HG03108 (cell line): ENCODE results near the gene NDST1.

ENCODE experiments used
- ATAC-seq: cut with Tn5 transposase; IDR thresholded peaks from one replicate; pipeline ENCODE4 v1.9.1; 2021; ENCODE audit warnings: moderate library complexity; ENCODE audit not compliant: unreplicated experiment

The NDST1 gene

DNA sequence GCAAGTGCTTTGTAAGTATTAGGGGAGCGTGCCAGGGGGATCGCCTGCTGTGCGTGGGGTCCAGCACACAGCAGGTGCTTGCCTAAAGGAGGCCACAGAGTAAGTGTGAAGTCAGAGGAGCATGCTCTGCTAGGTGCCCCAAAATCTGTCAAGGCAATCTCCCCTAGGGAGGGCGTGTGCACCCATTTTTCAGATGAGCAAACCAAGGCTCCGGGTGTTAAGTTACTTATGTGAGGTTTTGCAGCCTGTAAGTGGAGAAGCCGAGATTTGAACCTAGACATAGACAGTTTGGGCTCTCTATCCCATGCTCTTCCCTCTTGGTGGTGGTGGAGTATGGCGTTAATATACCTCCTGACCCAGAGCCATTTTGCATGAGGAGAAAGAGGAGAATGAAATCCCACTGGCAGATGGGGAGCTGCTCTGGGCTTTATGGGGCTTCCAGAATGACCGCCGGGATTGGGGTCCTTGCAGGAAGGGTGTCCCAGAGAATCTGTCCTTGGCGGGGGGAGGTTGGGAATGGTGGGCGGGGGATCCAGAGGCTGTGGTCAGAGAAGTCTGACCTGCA, 14.1 kb downstream of the NDST1 start:
- no peak for ATAC-seq

DNA sequence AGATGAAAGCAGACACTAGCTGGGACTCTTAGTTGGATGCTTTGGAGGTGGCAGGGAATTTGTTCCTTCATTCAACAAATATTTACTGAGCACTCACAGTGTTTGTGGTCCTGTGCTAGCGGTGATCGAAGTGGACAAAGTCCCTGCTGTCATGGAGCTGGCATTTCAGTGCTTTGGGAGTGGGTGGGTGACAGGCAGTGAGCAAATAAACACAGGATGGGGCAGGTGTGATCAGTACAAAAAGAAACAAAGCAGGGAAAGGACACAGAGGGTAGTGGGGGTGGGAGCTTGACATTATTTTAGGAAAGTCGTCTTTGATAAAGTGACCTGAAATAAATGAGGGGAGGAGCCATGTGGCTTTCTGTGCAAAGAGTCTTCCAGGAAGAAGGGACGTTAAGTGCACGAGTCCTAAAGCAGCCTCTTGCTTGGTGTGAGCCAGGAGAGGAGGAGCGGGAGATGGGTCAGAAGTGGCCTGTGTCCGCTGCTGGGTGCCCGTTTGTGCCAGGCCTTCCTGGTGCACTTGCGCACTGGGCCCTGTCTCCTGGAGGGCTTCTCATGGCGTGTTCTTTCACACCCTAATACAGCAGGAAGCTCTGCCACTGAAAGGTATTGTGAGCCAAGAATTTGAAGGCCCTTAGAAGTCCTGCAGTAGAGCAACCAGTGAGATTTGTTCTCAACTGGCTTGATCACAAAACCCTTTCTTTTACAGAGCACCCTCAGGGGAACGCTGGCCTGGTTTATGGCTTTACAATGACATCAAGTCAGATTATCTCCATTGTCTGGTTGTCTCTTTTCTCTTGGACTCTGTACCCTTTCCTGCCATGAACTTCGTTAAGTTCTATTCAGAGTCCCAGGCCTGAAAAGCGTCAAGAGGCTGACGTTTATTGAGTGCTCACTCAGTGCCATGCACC, 14.8 kb downstream of the NDST1 start:
- ATAC-seq, result no peak

DNA sequence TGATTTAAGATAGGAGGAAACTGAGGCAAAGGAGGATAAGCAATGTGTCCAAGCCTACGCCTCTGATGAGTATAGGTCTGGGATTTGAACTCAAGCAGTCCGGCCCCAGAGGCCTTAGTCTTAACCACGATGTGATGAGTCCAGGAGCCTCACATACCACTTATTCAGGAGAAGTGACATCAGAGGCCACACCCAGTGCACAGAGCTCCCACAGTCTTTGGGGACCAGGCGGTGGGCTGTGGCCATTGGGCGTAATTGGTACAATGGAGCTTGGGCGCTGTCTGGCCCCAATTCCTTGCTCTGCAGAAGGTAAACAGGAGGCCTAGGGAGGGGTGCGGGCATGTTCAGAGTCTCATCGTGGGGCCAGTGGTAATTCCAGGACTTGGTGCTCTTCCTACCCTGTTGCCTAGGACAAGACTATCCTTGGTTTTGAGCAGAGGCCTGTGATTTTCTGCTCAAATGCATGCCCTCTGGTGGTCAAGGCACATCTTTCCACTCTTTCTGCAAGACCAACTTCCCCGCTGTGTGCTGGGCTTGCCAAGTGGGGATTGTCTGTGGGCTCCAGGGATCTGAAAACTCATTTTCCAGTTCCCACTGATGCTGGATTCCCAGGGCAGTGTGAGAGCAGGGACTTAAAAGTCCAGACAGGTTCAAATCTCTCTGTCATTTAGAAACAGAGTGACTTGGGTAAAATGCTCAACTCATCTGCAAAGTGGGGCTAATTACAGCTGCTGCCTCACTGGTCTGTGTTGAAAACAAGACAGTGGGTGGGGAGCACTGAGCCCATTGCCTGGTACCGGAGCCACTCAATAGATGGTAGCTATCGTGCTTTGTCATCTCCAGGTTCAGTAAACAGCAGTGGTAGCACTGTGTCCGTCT, 15.8 kb downstream of the NDST1 start:
- no peak for ATAC-seq

DNA sequence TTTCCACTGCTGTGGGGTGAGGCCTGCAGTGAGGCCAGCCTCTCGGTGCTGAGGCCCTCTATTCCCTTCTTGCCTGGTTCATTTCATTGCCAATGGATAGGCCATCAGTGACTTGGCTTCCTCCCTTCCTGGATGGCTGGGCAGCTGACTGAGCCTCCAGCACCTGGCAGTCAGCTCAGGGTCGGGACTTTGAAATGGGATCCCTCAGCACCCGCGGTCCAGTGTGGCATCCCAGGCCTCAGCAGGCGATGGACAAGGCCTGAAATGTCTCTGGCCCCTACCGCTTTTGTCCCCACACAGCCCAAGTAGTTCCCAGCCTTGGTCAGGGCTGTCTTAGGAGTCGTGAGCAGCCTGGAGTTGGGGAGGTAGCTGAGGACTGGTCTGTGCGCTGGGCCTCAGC, 17.2 kb downstream of the NDST1 start:
- no peak for ATAC-seq

DNA sequence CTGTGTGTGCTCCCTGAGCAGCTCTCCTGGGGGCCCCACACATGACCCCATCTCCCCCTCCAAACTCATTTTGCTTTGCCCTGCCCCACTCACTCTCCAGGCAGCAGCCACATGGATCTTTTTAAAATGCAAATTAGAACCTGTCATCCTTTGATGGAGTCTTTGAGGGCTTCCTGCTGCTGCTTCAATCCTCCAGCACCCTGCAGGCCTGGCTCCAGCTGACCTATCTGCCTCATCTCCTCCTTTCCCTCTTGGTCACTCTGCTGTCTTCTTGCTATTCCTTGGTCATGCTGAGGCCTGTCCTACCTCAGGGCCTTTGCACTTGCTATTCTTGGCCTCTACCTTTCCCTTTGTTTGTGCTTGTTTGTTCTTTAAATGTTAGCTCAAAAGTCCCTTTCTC, 17.9 kb downstream of the NDST1 start:
- no peak for ATAC-seq

DNA sequence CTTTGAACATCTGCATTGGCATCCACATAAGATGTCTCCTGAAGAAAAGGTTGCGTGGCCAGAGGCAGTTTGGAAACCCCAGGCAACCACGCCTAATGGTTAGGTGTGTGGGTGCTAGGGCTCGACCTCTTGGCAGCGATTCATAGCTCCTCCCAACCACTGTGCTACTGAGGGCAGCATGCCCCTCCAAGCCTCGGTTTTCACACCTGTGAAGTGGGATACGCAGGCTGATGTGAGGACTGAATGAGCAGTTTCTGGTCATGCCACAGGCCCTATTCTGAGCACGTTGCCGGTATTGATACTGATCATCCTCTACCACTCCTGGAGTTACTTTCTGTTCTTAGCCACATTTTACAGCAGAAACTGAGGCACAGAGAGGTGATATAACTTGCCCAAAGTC, 19.1 kb downstream of the NDST1 start:
- ATAC-seq, result no peak

DNA sequence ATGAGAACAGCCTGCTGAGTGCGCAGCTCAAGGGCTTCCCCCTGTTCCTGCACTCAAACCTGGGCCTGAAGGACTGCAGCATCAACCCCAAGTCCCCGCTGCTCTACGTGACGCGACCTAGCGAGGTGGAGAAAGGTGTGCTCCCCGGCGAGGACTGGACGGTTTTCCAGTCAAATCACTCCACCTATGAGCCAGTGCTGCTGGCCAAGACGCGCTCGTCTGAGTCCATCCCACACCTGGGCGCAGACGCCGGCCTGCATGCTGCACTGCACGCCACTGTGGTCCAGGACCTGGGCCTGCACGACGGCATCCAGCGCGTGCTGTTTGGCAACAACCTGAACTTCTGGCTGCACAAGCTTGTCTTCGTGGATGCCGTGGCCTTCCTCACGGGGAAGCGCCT, 19.9 kb downstream of the NDST1 start:
- no peak for ATAC-seq

DNA sequence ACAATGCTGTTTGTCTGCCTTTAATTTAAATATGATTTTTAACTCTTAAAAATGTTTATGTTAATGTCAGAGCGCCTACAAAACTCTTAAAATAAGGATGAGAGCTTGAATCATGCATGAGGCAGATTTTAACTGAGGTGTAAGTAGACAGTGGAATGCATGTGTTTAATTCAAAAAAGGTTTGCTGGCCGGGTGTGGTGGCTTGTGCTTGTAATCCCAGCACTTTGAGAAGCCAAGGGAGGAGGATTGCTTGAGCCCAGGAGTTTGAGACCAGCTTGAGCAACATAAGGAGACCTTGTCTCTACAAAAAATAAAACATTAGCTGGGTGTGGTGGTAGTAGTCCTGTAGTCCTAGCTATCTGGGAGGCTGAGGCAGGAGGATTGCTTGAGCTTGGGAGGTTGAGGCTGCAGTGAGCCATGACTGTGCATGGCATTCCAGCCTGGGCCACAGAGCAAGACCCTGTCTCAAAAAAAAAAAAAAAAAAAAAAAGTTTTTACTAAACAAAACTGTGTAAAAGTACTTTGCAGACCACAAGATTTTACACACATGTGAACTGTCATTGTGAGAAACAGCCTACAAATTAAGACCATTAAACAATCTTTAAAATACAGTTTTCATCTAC, 21.1 kb downstream of the NDST1 start:
- no peak for ATAC-seq

DNA sequence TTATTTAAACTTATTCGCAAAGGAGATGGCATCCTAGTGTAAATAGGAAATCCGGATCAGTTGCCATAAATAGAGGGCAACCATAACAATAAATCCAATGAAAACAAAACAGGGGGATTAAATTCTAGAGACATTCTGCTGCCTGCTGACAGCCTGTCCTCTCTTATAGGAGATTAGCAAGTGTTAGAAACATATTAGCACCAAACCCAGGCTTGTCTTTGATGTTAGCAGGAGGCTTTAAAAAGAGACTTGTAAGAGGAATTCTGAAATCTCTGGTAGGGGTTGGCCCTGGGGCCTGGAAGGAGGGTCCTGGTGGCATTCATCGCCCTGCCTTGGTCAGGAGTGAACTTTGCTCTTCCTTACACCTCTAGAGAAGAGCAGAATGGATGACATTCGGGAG, 21.6 kb downstream of the NDST1 start:
- no peak for ATAC-seq

DNA sequence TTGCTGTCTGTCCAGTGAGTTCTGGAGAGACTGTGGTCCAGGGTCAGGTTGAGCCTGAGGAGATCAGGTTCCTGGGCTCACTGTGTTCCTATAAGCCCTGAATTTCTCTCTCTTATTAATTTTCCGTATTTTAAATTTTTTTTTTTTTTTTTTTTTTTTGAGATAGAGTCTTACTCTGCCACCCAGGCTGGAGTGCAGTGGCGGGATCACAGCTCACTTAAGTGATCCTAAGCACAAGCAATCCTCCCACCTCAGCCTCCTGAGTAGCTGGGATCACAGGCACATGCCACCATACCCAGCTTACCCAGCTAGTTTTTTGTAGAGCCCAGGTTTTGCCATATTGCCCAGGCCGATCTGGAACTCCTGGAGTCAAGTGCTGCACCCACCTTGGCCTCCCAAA, 22.5 kb downstream of the NDST1 start:
- no peak for ATAC-seq

DNA sequence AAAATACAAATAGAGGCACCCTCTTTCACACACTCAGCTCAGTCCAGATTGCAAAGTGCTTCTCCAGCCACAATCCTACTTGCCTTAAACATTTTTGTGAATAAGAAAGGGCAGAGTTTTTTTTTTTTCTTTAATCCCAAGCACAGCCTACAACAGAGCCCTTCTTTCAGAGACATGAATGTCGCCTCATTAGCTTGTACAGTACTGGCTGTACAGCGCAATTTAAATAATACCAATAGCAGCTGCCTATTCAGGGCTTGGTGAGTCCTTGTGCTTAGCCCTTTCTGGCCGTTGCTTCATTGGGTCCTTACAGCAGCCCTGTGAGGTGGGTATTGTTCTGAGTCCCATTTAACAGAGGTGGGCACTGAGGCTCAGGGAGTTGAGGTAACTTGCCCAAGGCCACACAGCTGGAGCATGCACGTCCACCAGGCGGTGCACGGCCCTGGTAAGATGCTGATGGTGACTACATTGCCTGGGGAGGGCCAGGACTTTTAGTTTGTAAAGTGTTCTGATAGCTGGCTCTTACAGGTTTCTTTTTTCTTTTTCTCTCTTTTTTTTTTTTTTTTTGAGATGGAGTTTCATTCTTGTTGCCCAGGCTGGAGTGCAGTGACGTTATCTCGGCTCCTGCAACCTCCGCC, 23.1 kb downstream of the NDST1 start:
- no peak for ATAC-seq

DNA sequence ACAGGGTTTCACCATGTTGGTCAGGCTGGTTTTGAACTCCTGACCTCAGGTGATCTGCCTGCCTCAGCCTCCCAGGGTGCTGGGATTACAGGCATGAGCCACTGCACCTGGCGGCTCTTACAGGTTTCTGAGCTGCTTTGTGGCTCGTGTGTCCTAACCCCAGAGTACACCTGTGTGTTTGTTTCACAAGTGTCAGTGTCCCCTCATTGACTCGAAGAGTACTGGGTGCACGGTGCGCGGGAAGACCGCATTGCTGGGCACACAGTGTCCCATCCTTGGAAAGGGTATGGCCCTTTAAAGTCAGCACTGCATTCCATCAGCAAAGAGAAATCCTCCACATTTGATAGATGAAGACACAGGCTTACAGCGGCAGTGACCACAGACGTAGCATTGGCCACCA, 23.8 kb downstream of the NDST1 start:
- ATAC-seq, result no peak

DNA sequence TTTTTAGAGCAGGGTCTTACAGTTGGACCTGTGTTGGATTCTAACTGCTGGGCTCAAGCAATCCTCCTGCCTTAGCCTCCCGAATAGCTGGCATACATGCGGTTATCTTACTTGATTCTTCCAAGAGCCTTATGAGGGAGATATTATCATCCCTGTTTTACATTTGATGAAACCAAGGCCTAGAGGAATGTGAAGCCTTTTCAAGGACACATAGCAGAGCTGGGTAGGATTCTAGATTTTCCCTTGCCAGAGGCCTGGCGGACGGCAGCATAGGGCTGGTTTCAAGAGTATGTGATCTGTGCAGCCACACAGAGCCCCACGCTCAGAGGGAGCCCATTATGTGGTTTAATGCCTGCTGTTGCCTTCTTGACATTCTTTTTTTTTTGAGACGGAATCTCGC, 24.2 kb downstream of the NDST1 start:
- no peak for ATAC-seq

DNA sequence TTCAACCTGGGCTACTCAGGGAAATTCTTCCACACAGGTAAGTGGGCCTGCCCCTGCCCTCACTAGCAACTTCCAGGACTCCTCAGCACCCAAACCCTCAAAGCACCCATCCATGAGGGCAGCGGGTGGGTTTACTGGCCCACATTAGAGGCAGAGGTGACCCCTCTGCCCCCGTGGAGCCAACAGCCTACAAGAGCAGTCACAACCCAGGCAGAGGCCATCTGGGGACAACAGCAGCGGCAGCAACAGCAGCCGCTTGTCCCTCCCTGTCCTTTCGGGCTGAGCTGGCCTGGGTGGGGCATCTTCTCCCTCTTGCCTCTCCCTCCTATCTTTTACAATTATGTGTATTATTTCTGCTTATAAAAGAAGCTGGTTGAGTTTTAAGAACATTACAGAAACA, 25.1 kb downstream of the NDST1 start:
- no peak for ATAC-seq

DNA sequence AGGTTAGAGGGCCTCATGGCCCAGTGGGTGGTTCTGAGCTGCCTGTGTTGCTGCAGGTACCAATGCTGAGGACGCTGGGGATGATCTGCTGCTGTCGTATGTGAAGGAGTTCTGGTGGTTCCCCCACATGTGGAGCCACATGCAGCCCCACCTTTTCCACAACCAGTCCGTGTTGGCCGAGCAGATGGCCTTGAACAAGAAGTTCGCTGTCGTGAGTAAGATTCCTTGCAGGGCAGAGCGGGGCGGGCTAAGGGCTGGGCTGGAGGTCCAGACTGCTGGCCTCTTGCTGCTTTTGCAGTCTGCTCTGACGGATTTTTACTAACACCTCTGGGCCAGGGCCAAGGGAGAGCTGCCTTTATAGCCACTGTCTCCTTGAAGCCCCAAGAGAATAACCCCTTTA, 26.9 kb downstream of the NDST1 start:
- no peak for ATAC-seq

DNA sequence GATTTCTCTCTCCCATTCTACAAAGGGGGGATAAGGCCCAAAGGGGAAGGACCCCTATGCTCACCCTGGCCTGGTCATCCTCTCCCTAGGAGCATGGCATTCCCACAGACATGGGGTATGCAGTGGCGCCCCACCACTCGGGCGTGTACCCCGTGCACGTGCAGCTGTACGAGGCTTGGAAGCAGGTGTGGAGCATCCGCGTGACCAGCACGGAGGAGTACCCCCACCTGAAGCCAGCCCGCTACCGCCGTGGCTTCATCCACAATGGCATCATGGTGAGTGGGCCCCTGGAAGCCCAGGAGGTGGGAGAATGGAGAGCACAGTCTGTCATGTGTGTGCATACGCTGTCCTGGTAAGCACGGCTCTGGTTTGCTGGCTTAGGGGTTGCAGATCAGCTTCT, 27.7 kb downstream of the NDST1 start:
- no peak for ATAC-seq

DNA sequence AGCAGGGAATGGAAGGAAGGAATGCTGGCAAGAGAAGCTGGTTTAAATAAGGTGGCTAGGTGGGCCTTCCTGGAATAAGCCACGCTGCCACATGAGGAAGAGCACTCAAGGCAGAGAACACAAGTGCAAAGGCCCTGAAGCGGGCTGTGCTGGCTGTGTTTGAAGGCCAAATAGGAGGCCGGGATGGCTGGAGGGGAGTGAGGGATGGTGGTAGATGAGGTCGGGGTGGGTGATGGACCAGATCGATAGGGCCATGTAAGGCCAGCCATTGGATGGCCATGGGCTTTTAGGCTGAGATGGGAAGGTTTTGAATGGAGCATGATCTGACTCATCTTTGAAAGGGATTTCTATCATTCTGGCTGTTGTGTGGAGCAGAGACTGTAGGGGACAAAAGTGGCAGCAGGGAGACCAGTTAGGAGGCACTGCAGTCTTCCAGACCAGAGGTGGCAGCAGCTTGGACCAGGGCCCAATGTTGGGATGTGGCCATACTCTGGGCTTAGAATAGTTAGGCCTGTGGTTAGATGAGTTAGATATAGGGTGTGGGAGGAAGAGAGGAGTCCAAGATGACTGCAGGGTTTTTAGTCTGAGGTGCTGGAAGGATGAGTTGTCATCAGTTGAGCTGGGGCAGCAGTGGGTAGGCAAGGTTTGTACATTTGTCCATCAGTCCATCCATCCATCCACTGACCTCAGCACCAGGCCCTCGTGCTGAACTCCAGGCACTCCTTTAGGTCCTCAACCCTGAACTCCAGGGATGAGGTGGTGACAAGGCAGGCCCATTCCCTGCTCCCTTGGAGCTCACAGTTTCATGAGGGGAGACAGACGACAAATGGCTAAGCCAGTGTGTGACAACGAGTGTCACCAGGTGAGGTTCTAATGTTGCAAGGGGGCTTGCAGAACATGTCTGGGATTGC, 30.3 kb downstream of the NDST1 start:
- ATAC-seq, result no peak

DNA sequence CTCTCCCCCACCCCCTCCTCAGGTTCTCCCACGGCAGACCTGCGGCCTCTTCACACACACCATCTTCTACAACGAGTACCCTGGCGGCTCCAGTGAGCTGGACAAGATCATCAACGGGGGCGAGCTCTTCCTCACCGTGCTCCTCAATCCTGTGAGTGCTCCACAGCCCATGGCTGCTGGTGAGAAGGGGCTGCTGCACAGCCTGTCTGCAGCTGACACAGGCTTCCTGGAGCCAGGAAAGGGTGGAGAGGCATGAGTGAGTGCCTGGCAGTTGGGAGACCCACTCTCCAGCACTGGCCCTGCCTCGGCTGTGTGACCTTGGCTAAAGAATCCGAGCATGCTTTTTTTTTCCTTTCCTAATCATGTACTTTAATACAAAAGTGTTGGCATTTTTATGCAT, 31.3 kb downstream of the NDST1 start:
- ATAC-seq, result no peak

DNA sequence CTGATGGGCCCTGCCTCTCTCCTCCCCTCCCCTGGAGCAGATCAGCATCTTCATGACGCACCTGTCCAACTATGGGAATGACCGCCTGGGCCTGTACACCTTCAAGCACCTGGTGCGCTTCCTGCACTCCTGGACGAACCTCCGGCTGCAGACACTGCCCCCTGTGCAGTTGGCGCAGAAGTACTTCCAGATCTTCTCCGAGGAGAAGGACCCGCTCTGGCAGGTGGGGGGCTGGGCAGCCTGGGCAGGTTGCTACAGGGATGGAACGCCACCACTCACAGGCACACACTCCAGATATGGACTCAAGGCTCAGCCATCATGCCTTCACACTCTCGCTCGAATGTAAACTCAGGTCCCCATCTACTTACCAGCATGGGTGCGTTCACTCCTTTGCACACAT, 32.1 kb downstream of the NDST1 start:
- ATAC-seq, result no peak
